AG10803 (cell line): ENCODE results near the gene ANGPTL2.
"Not testable (repeated sequence)": the region's sequence is repeated elsewhere in the genome, so short reads cannot be mapped to it uniquely, and the experiment has no call there.

Source experiments
- DNase-seq: peaks from one replicate; pipeline ENCODE4 v3.0.0; 2010; ENCODE audit warnings: low read depth
- H3K4me3 ChIP-seq: 2 replicates; pipeline ENCODE4 v1.5.1; 2011; ENCODE audit warnings: mild to moderate bottlenecking, low read length, control low read depth
- CTCF ChIP-seq: conservative IDR thresholded peaks from 2 replicates; pipeline ENCODE4 v1.5.1; 2011; ENCODE audit warnings: mild to moderate bottlenecking, low read length, control low read depth, inconsistent platforms

Gene ANGPTL2

GRCh38 chr9:127122176-127123063, at the start of gene ANGPTL2:
Gene ANGPTL2, minus strand, starts transcription at chr9:127122635. Its CDS starts 13,904 bp downstream, at chr9:127108731.
- peak within 1 kb of the TSS; percentile 84 for H3K4me3 ChIP-seq
- DNase-seq: peak; percentile 96
- peak; percentile 7; the same call in 1 of the 2 replicates for TF ChIP-seq CTCF

- H3K4me3 ChIP-seq, DNase-seq: not testable (repeated sequence)
These were observed 48.9 kb upstream of the ANGPTL2 start for GRCh38 chr9:127171348-127171747.

GRCh38 chr9:127170652-127171051, 48.2 kb upstream of the ANGPTL2 start:
- TF ChIP-seq CTCF: no peak
- DNase-seq: no peak
- H3K4me3 ChIP-seq: no peak overlapping the region

GRCh38 chr9:127170103-127170502, 47.7 kb upstream of the ANGPTL2 start:
- TF ChIP-seq CTCF: no peak
- no peak overlapping the region for H3K4me3 ChIP-seq
- no peak for DNase-seq

GRCh38 chr9:127169575-127169883, 47.1 kb upstream of the ANGPTL2 start:
- H3K4me3 ChIP-seq: no peak overlapping the region
- no peak for TF ChIP-seq CTCF
- no peak for DNase-seq

GRCh38 chr9:127168756-127169574, 46.5 kb upstream of the ANGPTL2 start:
- no peak for DNase-seq
- no peak overlapping the region for H3K4me3 ChIP-seq
- no peak for TF ChIP-seq CTCF

- DNase-seq: no peak
- no peak for TF ChIP-seq CTCF
- H3K4me3 ChIP-seq: no peak overlapping the region
These were observed 45.3 kb upstream of the ANGPTL2 start for GRCh38 chr9:127167560-127168326.
